IPS-11a (cell line): Measurements from ENCODE around the gene PSPN.

ENCODE experiments used
- H3K4me3 ChIP-seq: one replicate; pipeline ENCODE4 v1.5.1; 2013; ENCODE audit warnings: low read depth, low read length, control low read depth

PSPN gene

GRCh38 chr19:6333439-6333838 lies 42.3 kb downstream of the PSPN start, which contains the start of gene ACER1:
ACER1 (minus strand) TSS chr19:6333612; CDS start chr19:6333551, 61 bp downstream.
- H3K4me3 ChIP-seq: no peak within 1 kb of the TSS

- no peak overlapping the region for H3K4me3 ChIP-seq
These were observed 48.9 kb downstream of the PSPN start for GRCh38 chr19:6326815-6327214.

GRCh38 chr19:6325614-6326013 lies 50.1 kb downstream of the PSPN start:
- no peak overlapping the region for H3K4me3 ChIP-seq
